ENCODE measurements around the gene HDHD5.
"Not testable (repeated sequence)": the region's sequence is repeated elsewhere in the genome, so short reads cannot be mapped to it uniquely, and the experiment has no call there.

HDHD5 gene

DNA sequence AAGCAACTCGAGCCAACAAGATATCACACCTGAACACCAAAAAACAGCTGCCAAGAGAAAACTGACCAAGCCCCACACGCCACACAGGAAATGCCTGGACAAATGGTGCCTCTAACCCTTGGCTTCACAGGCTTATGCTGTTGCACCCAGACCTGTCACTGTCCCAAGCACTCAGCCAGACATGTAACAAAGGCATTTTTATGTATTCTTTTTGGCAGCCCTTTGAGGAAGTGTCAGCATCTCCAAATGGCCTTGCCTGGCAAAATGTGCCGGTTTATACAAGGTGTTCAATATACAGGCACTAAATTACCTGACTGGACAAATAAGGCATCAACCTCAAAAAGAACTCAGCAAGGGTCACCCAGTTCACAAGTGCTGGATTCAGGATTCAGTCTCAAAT is 6.1 kb downstream of the HDHD5 start:
- DNase-seq, result no peak

DNA sequence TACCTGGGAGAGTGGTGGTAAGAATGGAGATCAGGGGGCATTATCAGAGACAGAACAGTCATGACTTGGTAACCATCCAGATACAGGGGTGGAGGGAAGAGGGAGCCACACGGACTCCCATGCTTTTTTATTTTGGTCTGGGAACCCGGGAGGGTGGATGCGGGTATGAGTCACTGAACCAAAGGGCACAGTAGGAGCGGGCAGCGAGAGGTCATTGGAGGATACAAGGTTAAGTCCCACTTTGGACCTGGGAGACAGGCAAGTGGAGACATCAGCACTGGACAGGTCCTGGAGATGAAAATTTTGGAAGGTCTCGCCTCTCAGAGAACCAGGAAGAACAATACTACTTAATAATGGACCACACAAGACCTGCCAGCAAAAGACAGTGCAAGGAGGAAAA is 6.7 kb downstream of the HDHD5 start:
- DNase-seq, result no peak

DNA sequence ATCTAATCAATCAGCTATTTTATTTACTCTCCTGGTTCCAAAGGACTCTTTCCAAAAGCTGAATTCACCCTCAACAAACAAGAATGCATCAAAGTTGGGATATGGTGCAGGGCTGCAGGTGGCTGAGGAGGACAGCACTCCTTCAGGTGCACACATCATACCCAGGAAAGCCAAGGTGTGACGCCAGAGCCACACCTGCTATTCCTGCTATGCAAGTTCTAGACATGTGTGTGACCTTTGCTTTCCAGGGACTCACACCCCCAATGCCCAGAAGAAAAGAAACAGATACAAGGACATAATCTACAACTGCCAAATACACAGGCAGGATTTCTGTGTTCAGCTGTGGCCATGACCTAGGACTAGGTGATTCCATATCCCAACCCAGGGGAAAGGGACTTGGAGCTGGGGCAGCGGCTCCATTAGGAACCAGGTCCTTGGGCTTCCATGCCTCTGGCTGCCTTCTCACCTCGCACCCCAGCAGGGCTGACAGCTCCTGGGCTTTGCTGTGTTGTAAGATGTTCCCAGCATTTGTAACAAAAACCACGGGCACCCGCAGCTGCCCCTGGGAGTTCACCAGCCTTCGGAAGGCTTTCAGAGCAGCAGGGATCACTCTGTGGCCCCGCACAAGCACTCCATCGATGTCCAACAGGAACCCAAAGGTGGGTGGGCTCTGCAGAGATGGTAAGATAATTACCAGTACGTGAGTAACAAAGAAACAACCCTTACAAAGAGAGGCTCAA is 9.8 kb downstream of the HDHD5 start:
- no peak for DNase-seq

DNA sequence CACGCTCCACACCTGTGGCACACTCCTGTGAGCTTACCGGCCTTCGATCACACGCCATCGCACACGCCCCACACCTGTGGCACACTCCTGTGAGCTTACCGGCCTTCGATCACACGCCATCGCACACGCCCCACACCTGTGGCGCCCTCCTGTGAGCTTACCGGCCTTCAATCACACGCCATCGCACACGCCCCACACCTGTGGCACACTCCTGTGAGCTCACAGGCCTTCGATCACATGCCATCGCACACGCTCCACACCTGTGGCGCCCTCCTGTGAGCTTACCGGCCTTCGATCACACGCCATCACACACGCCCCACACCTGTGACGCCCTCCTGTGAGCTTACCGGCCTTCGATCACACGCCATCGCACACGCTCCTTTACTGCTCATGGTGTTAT is 11.6 kb downstream of the HDHD5 start:
- DNase-seq, result not testable (repeated sequence)

DNA sequence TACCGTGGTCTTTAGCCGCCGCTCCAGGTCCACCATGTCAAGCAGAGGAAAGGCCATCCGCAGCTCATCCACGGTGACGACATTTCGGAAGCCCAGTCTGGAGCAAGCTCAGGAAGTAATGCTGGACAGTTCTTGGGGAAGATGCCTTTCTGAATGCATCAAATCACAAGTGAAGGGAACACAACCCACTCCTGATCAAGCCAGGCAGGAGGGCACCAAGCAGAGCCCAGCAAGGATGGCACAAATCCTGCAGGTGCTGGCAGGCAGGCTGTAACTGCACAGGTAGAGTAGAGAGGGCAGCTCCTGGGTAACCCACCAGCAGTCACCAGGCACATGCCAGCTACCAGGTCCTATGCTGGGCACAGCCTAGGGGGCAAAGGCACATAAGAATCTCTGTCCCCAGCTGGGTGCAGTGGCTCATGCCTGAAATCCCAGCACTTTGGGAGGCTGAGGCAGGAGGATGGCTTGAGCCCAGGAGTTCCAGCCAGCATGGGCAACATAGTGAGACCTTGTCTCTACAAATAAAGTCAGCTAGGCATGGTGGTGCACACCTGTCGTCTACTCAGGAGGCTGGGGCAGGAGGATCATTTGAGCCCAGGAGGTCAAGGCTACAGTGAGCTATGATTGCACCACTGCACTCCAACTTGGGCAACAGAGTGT is 13.9 kb downstream of the HDHD5 start:
- DNase-seq, result no peak

DNA sequence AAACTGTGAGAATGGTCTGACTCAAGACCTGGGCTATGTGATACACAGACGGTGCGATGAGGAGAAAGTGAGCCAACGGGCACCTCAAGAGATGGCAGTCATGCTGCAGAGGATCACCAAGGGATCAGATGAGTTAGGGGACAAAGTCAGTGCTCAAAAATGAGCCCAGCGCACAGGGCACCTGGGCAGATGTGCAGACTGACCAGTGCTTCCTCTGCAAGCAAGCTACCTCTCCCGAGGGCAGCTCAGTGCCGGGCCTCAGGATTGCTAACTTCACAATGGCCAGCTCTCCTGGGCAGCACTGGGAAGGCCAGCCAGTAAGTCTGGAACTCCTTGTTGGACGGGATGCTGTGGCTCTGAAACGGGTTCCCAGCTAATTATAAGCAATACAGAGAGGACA is 15.3 kb downstream of the HDHD5 start:
- DNase-seq, result no peak

DNA sequence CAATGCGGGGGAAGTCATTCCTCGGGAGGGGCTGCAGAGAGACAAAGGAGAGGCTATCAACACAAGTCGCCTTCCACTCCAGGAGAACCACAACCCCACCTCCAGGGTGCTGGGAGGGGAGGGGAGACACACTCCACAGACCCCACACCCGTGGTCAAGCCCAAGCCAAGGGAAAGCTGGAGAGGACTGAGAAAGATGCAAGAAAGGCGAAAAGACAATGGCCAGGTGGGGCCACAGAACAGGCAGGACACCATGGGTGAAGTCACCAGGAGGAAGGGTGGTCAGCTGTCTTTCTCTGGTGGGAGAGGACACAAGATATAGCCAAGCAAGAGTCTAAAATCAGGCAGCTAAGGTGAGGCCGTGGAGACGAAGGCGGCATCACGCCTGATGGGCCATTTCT is 16.0 kb downstream of the HDHD5 start:
- DNase-seq, result no peak

DNA sequence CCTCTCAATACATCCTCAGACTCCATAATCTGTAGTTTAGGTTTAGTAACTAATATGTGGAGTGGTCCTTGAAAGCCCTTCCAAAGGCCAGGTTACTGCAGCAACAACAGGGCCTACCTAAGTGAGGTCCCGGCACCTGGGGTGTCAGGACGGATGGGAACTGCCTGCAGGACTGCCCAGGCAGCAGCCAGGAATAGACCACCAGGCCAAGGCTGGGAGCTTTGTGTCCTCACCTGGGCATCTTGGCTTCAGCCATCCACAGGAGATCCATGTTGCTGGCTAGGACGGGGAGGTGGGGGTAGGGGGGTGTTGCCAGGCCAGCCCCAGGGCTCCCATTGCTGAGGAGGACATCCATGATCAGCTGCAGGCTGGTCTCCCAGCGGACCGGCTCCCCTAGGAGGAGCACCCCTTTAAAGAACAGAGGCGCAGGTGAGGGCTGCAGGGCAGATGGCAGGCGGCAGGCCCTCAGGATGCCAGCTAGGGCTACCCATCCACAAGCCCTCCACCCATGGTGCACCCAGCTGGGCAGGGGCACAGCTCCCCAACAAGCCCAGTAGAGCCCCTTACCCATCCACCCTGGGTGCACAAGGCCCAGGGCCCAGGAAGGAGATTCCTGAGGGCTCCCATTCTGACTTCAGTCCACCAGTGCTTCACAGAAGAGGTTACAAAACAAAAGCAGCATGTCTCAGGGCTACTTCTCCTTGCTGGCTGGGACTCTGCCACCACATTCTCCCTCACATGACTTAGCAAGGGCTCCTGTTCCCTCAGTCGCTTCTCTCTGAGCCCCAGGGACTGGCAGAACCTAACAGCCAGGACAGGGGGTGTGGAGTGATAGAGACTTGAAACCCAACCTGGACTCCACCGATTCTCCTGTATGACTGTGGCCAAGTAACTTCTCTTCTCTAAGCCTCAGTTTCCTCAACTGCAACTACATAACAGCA is 18.0 kb downstream of the HDHD5 start:
- DNase-seq, result no peak

DNA sequence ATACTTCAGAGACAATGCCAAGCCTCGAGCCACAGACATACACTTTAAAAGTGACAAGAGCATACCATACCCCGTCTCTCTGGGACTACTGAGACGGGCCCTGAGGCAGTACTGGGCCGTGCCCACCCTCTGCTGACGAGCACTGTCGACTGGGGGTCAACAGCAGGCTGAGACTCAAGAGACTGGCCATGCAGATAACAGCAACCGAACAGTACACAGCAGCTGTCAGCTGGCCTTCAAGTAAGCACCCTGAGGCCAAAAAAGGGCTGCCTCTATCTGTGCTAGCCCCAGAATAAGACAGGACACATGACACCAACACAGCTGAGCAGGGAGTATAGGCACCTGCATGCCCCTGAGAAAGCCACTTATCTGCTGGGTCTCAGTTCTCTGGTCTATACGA is 19.1 kb downstream of the HDHD5 start:
- DNase-seq, result no peak

DNA sequence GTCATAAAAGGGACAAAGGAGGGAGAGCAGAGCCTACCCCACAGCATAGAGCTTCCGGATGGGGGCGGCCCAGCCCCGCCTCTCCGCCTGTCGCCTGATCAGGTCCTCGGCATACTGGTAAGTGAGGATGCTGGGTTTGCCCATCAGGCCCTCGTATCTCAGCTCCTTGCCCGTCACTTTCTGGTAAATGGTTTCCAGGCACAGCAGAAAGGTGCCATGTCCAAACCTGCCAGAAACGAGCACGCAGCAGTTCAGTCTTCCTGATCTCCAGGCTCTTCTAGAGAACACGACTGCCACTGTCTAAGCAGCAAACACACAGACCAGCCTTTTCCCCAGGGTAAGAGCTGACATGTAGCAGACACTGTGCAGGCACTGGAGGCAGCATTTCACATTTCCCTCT is 20.6 kb downstream of the HDHD5 start:
- no peak for DNase-seq

DNA sequence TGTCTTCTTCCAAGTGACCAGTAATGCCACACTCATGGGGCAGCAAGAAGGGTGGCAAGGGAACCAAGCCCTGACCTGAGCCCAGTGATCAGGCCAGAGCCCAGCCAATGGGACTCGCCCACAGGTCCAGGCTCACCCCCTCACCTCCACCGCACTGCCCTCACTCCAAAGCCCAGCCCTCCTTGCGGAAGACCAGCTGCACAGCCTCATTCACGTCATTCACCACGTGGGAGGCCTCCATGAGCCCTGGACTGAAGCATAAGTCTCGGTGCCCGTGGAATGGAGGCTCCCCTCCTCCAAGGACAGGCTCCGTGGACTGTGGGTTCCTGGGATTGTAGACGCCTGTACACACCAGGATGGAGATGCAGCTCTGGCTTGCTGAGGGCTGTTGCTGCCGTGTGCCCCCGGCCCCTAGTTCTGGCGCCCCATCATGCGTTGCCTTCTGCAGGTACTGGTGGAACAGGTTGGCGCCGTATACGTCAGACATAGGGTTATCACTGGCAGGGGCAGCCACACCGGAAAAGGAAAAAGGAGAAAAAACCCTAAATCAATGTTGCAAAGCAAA is 21.1 kb downstream of the HDHD5 start:
- no peak for DNase-seq

DNA sequence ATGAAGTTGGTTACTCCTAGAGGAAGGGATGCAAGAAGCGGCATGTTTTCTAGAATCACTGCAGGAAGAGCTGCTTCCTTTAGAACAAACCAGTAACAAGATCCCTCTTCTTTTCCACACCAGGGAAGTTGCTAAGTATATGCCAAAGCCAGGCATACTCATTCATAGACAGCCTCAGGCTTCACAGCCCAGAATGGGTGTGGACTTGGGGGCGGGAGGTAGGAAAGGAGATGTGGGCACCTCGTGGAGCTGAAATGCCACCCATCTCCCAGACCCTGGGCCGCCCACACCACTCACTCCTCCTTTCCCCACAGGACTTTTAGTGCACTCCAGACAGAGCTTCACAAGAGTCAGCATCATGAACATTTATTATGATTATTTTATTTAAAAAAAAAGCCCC is 21.9 kb downstream of the HDHD5 start:
- DNase-seq, result no peak

DNA sequence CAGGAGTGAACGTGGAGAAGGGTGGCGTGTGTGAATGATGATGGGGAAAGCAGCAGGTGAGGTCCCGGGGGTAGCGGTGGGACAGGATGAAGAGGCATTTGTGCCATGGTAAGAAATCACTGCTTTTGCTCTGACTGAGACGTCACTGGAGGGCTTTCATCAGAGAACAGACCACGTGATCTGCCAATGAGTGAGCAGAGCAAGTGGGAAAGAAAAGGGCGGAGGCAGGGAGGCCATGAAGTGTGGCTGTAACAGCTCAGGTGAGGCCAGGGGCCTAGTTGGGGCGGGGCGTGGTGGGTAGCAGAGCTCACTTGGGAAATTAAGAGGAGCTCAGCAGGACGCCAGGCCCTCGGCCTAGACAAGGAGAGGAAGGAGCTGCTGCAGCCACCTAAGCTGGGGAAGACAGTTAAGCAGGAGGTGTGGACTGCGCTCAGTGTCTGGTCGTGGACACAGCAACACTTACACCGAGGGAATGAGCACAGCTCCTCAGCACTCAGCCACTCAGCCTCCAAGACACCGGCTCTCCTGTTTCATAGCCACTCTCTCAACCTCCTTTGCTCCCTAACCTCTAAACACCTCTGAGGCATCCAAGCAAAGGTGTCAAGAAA is 23.8 kb downstream of the HDHD5 start:
- DNase-seq, result no peak

DNA sequence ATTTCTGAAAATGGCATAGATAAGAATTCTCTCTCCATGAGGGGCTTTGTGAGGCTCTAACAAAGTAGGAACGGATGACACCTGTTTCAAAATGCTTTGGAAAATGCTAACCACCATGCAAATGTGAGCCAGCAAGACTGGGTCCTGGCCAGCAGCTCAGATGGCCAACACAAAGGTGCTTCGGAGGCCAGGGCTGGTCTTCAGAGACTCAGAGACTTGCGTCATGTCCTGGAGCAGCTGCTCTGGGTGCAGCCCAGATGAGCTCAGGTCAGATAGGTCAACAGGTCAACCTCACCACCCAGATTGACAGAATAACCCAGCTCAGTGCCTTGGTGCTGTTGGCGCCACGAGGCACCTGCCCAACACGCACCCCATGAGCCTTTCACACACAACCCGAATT is 25.9 kb downstream of the HDHD5 start:
- DNase-seq, result no peak

DNA sequence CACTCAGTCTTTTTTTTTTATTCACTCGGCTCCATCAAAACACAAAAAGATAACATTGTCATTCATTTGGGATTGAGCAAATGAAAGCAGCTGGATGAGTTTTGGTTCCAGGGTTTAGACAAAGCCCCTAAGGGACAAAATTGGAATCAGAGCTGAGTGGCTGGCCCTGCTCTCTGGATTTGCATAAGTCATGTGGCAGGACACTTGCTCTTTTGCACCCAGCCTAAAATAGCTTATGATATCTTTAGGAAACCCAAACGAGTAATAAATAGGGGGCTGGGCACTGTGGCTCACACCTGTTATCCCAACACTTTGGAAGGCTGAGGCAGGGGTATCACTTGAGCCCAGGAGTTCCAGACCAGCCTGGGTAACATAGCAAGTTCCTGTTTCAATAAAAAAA is 27.0 kb downstream of the HDHD5 start:
- no peak for DNase-seq

DNA sequence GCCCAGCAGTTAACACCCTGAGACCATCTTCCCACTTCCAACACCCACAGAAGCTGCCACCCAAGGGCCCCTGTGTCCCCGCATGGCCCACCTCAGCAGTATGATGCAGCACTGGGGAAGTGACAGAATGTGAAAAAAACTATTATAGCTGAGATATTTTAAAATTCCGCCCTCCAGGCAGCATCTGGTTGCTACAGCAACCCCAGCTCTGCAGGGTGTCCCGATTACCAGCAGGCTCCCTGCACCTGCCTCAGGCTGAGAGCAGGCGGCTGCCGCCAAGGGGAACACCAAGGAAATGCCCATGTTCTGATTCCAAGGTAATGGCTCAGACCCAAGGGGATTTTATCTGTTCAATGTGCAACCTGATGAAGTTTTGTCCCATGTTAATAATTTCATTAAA is 27.4 kb downstream of the HDHD5 start:
- no peak for DNase-seq

DNA sequence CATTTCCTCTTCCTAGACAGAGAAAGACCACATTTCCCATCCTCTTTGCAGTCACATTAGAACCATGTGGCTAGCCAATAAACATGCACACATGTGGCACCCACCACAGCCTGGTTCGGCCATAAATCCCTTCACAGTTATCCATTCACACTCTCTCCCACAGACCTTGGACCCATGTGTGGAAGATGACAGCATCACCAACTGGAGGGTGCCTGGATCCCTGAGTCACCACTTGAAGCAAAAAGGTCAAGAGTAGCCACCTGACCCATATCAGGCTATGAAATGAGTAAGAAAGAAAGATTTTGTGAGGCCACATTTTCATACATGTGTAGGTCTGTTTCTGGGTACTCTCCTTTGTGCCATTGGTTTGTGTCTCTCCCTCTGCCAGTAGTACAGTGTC is 28.9 kb downstream of the HDHD5 start:
- DNase-seq, result no peak

DNA sequence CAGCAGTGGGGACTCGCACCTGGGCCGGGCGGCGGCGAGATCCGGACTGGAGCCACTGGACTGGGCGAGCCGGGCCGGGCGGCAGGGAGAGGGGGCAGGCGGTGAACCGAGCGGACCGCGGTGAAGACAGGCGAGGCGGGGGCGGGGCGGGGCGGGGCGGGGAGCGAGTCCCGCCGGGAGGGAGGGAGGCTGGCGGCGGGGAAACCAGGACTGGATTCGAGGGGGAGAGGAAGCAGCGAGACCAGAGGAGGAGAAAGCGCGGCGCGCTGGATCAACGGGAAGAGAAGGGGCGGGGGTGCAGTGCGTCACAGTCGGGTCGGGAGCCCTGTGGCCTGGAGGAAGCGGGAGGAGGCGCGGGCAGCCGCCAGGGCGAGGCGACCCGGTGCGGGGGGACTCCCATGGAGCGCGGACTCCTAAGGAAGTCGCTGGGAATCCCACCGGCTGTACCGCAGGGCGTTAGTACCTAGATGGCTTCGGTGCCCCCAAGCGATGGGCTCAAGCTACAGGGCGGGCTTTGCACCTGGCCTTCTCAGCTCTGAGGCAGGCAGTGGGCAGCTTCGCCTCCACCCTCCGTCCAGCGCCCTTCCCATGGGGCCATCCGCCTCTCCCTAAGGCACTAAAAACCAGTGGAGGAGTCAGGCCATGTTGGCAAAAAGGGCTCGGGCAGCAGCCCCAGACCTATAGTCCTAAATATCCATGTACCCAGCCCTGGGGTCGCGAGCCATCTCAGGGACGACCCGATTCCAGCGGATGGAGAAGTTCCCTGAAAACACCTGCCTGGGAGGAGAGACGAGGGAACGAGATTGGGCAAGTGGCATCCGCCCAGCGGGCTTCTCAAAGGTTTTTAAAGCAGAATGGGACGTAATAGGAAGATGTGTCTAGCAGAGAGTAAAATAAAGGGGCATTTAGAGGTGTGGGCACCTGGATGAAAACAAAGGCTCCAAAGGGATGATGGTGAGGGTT is 37.6 kb downstream of the HDHD5 start, which contains the start of gene TMEM121B:
Gene TMEM121B (minus strand): TSS at position 128 of the 963 bp plus-strand sequence. CDS start 233 bp downstream, outside the sequence.
- DNase-seq, result no peak

DNA sequence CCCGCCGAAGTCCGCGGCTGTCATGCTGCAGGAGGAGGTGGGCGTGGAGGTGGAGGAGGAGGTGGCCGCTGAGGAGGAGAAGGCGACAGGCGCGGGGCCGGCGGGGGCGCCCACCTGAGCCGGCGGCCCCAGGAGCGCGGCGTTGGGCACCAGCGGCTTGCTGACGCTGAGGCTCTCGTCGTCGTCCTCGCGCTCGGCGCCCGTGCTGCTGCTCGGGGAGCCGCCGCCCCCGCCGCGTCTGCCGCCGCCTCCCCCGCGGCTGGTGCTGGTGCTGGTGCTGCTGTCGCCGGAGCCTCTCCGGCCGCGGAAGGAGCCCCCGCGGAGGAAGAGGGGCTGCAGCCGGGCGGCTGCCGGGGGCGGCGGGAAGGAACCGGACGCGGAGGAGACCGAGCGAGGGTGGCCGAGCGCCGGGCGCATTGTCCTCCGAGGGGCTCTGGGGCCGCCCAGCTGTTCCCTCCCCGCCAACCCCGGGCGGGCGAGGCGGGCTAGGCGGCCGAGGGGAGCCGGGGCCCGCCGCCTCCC is 38.3 kb downstream of the HDHD5 start:
- no peak for DNase-seq

DNA sequence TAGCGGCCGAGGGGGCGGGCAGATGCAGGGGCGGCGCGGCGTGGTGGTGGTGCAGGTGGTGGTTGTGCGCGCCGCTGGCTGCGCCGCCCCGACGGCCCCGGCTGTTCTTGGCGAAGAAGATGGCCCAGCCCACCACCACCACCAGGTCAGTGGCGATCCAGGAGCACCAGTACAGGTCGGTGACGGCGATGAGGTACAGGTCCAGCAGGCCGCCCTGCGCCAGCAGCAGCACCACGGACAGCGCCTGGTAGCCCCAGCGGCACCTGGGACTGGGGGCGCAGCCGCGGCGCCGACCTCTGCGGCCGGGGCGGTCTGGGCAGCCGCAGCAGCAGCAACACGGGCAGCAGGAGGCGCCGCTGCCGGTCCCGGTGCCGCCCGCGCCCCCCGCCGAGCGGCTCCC is 38.8 kb downstream of the HDHD5 start:
- peak; percentile 58 for DNase-seq

DNA sequence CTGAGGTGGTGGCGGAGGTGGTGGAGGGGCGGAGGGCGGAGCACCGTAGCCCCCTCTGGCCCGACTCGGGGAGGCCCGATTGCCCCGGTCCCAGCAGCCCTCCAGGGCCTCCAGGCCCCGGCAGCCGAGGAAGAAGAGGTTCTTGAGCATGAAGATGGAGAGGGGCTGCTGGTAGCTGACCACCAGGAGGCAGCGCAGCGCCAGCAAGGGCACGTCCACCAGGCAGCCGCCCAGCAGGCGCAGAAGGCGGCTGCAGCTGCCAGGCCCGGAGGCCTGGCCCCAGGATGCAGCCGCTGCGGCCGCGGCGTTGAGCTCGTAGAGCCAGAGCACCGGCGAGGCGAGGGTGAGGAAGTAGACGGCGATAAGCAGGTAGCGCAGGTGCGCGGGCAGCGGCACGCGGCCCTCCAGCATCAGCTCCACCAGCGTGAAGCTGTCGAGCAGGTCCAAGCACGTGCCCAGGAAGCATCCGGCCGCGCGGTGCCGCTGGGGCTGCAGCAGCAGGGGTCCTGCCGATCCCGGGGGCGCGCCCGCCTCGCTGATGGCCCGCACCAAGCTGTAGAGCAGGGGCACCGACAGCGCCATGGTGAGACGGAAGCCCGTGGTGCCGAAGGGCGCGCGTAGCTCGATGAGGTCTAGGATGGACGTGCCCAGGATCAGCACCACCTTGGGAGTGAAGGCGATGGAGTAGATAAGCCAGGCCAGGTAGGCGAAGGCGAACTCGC is 39.4 kb downstream of the HDHD5 start:
- DNase-seq, result no peak

Measured in activated gamma-delta T cell treated with Interleukin-2 at 50 U/mL for 16 hours (primary cell).